ENCODE data around the gene KANSL3. TPM values are rescaled to one million over a fixed set of nuclear protein-coding genes. Genes with fewer than 3 reads are reported as not detected.
"Not testable (repeated sequence)": the region's sequence is repeated elsewhere in the genome, so short reads cannot be mapped to it uniquely, and the experiment has no call there.

KANSL3 gene
- total RNA-seq, 6 experiments from 2014 or later = 17.3 to 29.3 (median 21.6) TPM

- WGBS (ENCODE audit: insufficient coverage, low coverage, low lambda C conversion rate, missing lambda C conversion rate) = no CpG with 5 or more reads among the region's 3 CpGs
These were observed 73.5 kb downstream of the KANSL3 start for GRCh38 chr2:96564563-96564962.

GRCh38 chr2:96564026-96564425, 74.1 kb downstream of the KANSL3 start:
- 71% methylated on average over 4 of the region's 4 CpGs for WGBS (ENCODE audit: insufficient coverage, low coverage, low lambda C conversion rate, missing lambda C conversion rate)
- no peaks in the 10 kb centered on the region for H3K9me3 ChIP-seq
- H3K27ac ChIP-seq = no peak overlapping the region
- ATAC-seq = no peak
- no peaks in the 10 kb centered on the region for H3K4me1 ChIP-seq
- TF ChIP-seq CTCF (IDR thresholded peaks at IDR 0.05) = no peak
- no peak for TF ChIP-seq POLR2A (IDR thresholded peaks at IDR 0.05)
- H3K36me3 ChIP-seq = no peaks in the 10 kb centered on the region
- H3K27me3 ChIP-seq = no peaks in the 10 kb centered on the region
- DNase-seq = no peak
- intact Hi-C loops (cut with DNase I) = no loop called here
- no peak overlapping the region for H3K4me3 ChIP-seq

More at GRCh38 chr2:96564563-96564962, 73.5 kb downstream of the KANSL3 start:
- no peaks in the 10 kb centered on the region for H3K9me3 ChIP-seq
- ATAC-seq = no peak
- DNase-seq = no peak
- intact Hi-C loops (cut with DNase I) = no loop called here
- H3K4me1 ChIP-seq = no peaks in the 10 kb centered on the region
- H3K27me3 ChIP-seq = no peaks in the 10 kb centered on the region
- no peak overlapping the region for H3K4me3 ChIP-seq
- no peaks in the 10 kb centered on the region for H3K36me3 ChIP-seq
- no peak overlapping the region for H3K27ac ChIP-seq
- TF ChIP-seq CTCF (IDR thresholded peaks at IDR 0.05) = no peak
- no peak for TF ChIP-seq POLR2A (IDR thresholded peaks at IDR 0.05)

- intact Hi-C loops (cut with DNase I) = no loop called here
- Histone ChIP-seq H3K4me1 (peaks cover 0 to 11% (median 1%) of the 10 kb centered on the region in 4 donors), H3K9me3 (no peaks in the 10 kb centered on the region), H3K36me3 (no peaks in the 10 kb centered on the region), H3K27ac (no peak overlapping the region), H3K27me3 (no peaks in the 10 kb centered on the region), H3K4me3 (no peak overlapping the region)
- 95% methylated on average over 8 of the region's 8 CpGs for WGBS (ENCODE audit: insufficient coverage, low coverage, low lambda C conversion rate, missing lambda C conversion rate)
- TF ChIP-seq CTCF (IDR thresholded peaks at IDR 0.05) (no peak), POLR2A (IDR thresholded peaks at IDR 0.05) (no peak)
- ATAC-seq (no peak), DNase-seq (no peak)
These were observed 79.6 kb downstream of the KANSL3 start for GRCh38 chr2:96558485-96558884.

GRCh38 chr2:96558061-96558460, 80.1 kb downstream of the KANSL3 start:
- H3K4me1 ChIP-seq = peaks cover 0 to 11% (median 1%) of the 10 kb centered on the region in 4 donors
- DNase-seq (no peak), ATAC-seq (no peak)
- TF ChIP-seq CTCF (IDR thresholded peaks at IDR 0.05) (no peak), POLR2A (IDR thresholded peaks at IDR 0.05) (no peak)
- no peak overlapping the region for H3K4me3 ChIP-seq
- no peaks in the 10 kb centered on the region for H3K36me3 ChIP-seq
- no peaks in the 10 kb centered on the region for H3K27me3 ChIP-seq
- WGBS (ENCODE audit: insufficient coverage, low coverage, low lambda C conversion rate, missing lambda C conversion rate) = 86% methylated on average over 5 of the region's 6 CpGs
- H3K9me3 ChIP-seq = no peaks in the 10 kb centered on the region
- no peak overlapping the region for H3K27ac ChIP-seq
- intact Hi-C loops (cut with DNase I) = no loop called here

GRCh38 chr2:96557421-96557820, 80.7 kb downstream of the KANSL3 start:
- H3K36me3 ChIP-seq; H3K27me3 ChIP-seq; DNase-seq; H3K27ac ChIP-seq; H3K9me3 ChIP-seq; intact Hi-C loops (cut with DNase I); ATAC-seq; H3K4me3 ChIP-seq: not testable (repeated sequence)
- peaks cover 0 to 11% (median 1%) of the 10 kb centered on the region in 4 donors for H3K4me1 ChIP-seq
- 95% methylated on average over 6 of the region's 6 CpGs for WGBS (ENCODE audit: insufficient coverage, low coverage, low lambda C conversion rate, missing lambda C conversion rate)
